HuH-7 (cell line): ENCODE results near the gene AGXT.

ENCODE experiments used
- DNase-seq: peaks from one replicate; pipeline ENCODE4 v3.0.0; 2011; ENCODE audit warnings: low spot score

The AGXT gene

DNA sequence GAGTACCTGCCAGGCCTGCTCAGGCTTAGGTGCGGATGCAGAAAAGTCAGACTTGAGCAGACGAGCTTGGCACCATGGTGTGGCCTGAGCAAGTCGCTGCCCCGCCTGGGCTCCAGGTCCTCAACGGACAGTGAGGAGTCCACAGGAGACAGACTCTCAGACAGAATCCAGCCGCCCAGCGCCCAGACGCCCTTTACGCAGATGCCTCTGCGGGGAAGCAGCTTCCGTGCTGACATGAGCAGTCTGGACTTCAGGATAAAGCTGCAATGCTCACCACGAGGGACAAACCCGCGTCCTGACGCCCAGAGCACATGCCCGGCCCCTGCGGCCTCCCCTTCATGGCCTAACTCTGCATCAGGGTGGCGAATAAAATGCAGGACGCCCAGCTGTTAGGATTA, 30.8 kb downstream of the AGXT start:
- DNase-seq, result no peak

DNA sequence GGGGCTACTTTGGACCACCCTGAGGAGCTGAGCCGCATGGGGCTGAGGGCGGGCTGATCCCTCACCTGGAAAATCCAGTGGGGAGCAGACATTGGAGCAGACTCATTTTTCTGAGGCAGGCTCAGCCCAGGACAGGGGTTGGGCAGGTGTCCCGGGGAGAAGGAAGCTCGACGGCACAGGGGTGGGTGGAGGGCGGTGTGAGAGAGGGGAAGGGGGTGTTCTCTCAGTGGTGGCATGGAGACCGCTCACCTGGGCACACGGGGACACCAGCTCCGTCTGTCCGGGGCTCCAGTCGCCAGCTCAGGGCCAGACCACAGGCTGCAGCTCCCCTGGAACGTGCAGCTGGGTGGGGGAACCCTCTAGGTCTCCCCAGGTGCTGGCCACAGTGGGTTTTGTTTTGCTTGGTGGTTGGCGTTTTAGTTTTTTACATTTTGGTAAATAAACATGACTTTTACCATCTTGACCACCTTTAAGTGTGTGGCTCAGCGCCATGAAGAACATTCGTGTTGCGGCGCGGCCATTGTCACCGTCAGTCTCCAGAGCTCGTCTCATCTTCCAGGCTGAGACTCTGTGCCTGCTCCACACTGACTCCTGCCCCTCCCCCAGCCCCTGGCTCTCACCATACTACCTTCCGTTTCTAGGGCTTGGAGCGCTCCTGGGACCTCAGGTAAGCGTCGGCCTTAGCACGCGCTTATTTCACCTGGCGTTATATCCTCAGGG, 31.7 kb downstream of the AGXT start:
- no peak for DNase-seq

DNA sequence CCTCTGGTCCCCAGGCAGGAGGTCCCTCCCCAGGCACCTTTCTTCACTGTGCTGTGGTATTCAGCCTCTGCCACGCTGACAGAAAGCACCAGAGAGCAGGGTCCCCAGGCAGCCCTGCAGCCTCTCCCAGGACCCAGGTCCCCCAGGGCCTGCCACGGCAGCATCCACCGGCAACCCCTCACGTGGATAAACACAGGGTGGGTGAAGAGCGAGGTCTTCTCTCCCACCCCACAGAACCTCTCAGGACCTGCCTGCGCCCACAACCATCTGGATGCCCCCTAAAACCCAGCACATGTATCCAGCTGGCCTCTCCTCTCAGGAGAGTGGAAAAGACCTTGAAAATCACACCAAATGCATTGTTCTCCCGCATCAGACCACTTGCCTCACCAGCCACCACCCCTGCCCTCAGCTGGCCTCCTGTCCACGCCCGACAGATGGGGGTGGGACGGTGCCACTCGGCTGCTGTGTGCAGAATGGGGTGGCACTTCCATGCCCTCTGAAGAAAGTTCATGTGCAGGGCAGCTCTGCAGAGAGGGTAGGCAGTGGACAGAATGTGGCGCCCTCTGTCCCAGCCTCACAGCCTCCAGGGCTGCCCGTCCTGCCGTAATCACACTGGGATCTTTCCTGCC, 33.5 kb downstream of the AGXT start:
- no peak for DNase-seq

DNA sequence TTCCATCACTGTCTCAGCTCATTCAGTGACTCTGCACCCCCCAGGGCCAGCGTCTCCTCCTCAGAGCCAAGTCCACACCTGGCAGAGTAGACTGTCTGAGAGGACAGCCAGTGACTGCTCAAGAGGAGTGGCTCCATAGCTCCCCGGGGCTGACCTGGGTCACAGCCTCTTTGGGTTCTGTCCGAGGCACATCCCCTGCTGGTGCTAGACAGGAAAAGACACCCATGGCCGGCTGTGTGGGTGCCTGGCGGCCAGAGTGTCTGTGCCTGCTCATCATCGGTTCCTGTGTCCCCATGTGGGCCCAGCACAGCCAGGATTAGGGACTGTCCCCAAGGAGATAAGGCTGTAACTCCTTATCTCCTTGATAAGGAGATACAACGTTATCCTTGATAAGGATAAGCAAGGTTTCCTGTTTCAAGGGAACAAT, 34.0 kb downstream of the AGXT start:
- DNase-seq, result no peak

DNA sequence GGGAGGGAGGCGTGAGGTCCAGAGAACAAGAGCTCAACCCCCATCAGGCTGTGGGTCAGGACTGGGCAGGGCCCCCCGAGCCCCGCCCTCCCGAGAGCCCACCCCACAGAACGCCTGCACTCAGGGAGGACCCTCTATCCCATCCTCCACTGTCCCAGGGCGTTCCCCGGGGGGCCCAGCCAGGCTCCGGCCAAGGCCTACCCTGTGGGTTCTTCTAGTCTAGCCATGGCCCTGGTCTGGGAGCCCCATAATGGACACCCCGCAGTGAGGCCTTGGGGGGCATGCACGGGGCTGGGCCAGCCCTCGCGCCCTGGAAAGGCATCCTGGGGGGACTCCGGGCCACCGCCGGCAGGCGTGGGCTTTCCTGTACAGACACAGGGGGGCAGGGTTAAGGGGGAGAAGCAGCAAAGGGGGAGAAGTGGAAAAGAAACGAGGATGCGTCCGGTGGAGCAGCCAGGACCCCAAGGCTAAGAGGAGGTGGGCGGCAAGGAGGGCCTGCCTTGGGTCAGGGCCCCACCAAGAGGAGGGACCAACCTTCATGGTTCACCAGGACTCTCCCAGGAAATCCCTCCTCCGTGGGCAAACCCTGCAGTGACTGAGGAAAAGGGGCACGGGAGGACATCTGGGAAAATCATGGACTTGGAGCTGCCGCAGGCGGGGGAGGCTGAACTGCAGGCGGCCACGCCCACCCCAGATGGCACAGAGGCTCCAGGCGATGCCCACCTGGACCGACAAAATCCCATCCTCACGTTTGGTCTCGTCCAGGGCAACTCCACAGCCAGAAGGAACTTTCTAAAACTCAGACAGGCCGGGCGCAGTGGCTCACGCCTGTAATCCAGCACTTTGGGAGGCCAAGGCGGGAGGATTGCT, 34.8 kb downstream of the AGXT start:
- DNase-seq, result no peak

DNA sequence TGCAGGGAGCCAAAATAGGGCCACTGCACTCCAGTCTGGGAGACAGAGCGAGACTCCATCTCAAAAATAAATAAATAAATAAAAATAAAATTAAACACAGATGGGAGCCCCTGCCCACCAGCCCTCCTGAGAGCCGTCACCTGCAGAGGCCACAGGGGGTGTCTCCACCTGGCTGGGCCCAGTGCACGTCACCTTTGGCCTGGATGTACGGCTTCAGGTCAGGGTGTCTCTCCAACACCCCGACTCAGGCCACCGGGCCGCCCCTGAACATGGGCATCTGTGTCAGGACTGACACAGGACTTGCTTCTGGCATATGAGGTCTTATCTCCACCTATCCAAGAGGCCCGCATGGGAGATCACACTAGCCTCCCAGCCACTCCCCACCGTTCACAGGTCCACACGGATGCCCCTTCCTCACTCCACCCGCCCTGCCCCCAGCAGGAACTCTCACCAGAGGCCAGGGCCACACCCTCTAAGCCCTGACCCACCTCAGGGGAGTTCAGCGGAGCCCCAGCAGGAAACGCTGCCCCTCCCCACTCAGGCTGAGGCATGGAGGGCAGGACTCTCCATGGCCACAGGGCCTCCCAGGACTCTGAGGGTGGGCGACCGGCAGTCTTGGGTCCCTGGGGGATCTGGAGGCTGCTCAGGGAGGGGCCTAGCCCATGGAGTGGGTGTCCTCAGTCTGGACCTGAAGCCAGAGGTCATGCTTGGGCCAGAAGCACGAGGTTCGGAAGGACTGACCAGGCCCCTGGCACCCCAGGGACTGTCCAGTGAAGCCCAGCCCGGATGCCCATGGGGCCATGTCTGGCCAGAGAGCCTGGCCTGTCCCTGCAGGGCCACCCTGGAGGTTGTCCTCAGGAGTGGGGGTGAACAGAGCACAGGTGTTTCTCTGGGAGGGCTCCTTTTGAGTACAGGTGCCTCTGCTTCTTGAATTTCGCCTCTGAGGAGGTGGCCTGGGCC, 35.9 kb downstream of the AGXT start:
- no peak for DNase-seq

DNA sequence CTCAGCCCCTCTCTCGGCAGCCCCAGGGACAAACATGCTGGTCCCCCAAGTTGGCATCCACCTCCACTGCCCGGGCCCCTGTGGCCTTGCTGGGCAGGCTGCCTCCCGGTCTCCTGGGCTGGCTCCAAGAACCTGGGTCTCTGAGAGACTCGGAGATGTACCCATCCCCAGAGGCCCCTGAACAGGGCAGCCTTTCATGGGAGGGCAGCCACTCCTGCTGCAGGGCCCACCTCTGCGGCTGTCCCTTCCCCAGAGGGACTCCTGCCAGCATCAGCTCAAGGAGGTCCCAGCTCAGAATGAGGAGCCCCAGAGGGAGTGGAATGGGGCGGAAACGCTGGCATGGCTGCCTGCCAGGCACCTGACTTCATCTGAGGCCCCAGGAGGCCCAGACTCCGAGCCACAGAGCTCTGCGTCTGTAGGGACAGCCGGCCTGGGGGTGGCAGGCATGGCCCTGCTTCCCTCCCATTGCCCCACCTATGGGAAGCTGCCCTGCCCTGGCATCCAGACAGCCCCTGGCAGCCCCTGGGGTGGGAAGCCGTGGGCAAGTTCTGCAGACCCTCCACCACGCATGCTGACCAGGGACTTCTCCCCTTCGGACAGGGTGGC, 36.7 kb downstream of the AGXT start:
- DNase-seq, result no peak

DNA sequence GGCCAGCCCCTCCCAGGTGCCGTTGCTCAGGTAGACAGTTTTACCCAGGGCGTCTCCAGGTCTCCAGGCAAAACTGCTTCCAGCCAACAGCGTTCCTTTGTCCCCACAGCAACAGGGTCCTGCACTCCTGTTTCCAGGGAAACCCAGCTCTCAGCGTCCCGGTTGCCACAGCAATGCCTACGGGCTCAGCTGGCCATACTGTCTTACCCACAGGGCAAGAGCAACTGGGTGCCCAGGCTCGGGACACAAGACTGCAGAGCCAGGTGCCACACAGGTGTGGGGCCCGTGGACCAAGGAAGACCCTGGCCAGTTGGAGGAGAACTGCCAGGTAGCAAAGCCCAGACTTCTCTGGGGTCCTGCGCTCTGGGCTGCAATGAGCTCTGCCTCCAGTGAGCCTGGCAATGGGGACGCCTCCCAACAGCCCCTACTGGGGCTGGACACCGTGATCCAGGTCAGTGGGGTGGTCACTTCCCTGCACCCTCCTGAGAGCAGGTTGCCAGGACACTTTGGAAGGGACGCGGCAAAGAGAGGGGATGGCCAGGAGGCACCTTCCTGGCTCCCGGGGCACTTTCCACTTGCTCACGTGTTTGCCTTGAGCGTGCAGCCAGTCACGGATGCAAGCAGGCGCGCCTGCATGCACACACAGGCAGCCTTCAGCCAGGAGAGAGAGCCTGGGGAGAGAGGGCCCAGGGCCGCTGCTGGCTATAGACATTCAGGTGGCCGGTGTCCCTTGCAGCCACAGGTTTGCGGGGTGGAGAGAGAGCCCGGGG, 37.7 kb downstream of the AGXT start, which contains the start of gene CROCC2:
TSS of gene CROCC2 (plus strand) at position 196 of the 770 bp plus-strand sequence. CDS start at position 374, 178 bp downstream.
- no peak for DNase-seq

DNA sequence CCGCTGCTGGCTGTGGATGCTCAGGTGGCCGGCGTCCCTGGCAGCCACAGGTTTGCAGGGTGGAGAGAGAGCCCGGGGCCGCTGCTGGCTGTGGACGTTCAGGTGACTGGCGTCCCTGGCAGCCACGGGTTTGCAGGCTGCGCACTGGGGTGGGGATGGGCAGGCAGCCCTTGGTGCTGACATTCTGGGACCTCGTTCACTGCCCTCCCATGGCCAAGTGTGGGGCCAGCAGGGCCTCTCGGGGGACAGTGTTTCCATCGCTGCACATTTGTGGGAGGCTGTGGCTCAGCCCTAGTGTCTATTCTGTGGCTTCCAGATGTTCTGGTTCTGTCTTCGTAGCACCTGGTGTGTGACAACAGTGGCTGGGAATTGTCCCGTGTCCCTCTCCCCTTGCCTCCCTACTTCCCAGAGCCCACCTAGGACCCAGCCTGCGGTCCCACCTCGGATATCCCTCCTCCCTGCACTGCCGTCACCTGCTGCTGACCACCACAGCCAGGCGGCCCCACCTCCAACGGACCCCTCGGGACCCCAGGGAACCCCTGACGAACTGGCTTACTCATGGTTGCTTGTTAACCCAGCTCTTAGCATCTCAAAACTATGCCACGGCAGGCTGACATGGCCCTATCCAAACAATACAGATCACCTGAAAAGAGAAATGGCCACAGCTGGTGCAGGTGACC, 38.4 kb downstream of the AGXT start:
- DNase-seq, result no peak

DNA sequence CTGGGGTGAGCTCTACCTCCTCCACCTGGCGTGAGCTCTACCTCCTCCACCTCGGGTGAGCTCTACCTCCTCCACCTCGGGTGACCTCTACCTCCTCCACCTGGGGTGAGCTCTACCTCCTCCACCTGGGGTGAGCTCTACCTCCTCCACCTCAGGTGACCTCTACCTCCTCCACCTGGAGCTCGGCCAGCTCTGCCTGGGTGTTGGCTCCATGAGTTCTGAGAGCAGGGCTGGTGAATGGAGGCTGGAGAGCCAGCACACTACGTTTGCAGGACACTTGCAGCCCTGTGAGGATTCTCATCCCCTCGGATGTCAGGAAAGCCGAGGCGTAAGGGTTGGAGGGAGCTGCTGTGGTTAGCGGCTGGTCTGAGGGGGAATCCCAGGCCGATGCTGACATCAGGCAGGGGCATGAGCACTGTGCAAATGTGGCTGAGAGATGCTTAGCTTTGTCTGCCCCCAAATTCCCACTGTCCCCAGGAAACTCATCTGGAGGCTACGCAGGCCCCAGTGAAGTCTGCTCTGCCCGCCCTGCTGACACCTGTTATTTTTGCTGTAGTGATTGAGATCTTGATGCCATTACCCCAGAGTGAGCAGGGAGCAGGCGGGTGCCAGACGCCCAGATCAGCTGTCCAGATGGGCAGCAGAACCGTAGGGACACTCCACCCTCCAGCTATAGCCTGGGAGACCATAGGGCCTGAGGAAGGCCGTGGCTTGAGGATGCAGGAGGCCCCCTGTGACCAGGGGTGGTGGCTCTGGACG, 40.8 kb downstream of the AGXT start:
- DNase-seq, result no peak

DNA sequence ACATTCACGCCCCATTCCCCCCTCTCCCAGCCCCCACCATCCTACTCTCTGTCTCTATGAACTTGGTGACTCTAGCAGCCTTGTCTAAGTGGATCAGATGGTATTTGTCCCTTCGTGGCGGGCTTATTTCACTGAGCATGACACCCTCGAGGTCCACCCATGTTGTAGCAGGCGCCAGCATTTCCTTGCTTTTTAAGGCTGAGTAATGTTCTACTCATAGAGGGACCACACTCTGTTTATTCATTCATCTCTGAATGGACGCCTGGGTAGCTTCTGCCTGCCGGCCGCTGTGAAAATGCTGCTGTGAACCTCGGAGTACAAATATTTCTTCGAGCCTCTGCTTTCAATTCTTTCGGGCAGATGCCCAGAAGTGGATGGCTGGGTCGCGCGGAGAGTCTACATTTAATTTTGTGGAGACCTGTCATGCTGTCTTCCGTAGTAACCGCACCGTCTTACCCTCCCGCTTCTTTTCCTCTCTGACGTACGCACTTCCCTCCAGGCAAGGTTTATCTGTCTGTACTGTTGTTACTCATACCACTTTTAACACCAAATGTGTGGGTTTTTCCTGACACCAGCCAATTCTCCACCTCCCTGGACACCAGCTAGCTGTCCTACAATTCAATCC, 43.1 kb downstream of the AGXT start:
- DNase-seq, result no peak

DNA sequence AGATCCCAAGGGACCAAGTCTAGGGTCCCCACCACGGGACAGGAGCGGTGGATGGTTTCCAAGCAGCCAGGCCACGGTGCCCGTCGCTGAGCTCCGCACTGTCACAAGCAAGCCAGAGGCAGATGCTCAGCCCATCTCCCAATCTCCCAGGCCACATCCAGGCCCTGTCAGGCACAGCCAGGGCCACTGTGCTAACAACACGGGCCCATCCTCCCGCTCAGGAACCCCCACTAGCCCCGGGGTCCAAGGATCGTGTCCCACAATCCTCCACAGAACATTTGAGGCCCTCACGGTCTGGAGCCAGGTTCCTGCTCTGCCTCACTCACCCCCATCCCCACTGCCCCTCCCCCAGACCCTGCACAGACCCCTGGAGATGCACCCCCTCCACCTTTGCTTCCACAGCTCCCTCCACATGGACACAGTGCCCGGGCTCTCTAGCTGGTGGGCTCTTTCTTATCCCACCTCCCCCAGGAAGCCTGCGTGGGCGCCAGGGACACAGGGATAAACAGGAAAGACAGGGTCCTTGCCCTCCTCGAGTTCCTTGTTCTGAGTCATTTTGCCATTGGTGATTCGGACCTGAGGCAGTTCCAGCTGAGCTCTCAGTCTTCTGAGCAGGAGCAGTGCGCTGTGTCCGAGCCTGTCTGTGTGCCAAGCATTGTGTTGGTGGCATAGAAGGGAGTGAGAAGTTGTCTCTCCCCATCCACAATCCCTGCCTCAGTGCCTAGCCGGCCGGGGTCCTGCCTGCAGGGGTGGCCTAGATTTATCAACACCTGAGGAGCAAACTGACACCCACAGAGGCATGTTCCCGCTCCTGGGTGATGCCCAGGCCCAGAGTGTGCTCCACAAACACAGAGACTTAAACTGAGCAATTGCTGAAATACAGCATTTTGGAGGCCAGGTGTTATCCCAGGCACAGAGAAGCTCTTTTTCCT, 44.5 kb downstream of the AGXT start:
- no peak for DNase-seq

DNA sequence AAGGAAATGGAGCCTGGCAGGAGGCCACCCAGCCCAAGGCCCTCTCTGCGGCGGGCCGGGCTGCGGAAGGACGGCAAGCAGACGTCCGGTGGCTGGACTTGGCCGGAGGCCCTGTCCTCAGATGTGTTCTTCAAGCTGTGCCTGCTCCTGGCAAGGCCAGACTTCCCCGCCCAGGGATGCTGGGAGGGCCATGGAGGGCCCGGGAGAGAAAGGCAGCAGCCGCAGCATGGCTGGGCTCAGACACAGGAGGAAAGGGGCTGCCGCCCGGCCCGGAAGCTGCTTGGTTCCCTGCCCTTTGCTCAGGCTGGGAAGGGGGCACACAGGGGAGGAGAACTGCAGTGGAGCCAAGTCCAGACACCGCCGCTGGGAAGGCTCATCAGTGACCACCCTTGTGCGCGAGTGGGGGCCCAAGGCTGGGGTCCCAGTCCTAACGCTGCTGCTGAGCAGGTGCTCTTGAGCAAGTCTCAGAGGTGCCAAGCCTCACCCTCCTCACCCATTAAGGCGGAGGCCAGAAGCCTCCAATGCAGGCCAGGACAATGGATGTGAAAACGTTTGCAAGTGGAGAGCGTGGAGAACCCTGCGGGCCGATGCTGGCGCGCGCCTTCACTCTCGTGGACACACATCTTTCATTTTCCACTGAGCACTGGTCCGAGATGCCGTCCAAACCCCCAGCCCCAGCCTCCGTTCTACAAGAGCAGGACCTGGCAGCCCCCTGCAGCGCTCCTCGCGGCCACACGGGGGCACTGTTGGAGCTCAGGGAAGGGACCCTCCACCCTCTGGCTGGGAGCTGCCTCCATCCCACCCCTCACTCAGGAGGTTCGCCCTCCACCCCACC, 45.4 kb downstream of the AGXT start:
- peak; percentile 91 for DNase-seq

DNA sequence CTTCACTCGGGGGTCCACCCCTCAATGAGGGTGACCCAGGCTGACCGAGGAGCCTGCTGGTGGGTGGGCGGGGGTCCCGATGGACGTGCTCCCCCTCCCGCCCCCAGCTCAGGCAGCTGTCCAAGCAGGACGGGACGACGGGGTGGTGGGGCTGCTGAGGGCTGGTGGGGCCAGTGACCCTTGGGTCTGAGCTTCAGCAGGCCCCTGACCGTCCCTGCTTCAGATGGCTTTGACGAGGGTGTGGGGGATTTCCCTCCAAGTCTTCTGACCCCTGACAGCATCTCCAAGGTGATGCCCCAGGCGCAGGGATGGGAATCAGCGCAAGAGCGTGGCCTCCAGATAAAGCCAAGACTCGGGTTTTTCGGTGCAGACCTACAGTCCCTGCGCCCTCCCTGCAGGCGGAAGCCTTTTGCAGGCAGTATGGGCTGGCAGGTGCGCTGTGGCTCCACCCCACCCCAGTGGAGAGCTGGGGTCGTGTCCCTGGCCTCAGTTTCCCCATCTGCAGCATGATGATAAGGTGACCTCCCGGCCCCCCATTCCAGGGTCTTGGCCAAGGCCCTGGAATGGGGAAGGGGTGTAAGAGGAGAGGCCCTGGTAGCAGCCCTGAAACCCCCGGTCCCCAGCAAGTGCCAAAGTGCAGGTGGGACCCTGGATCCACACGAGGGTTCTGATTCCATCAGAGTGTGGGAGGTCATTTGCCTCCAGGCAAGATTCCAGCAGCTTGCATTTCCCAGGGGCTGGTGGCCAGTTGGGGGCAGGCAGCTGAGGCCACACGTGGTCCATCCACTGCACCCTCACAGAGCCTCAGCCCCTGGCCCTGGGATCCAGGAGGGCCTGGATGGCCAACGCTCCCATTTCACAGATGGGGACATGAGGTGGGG, 46.3 kb downstream of the AGXT start:
- DNase-seq, result no peak

DNA sequence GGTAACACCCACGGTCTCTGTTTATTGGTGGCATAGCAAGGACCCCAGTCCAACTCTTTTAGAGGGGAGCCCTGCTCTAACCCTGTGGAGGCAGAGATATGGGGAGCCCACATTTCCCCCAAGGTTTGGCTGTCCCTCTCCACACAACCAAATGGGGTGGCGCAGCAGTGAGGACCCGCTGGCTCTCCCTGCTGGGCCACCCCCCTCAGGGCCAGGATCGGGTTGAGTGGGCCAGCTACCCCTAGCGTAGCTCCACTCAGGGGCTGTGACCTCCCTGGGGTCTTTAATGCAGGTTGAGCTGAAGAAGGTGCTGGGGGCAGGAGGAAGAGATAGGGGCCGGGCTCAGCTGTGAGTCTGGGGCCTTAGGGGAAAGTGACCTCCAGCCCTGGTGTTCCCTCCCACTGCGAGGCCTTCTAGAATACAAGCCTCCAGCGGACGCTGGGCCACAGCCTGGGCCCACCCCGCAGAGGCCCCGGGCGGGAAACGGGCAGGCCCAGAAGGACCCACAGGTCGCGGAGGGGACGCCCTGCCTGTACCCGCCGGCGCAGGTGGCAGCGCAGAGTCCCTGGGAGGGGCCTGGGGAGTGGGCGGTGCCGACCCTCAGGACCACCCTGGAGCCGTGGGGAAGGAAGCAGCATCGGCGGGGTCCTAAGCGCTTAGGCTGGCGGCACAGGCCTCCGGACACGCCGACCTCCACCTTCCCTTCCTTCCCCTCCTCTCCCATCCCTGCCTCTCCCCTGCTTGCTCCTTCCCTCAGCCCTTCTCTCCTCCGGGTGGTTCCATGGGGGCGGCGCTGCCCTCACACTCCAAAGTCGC, 47.1 kb downstream of the AGXT start:
- no peak for DNase-seq
